Smooth muscle cell of the brain vasculature (primary cell): ENCODE measurements around the gene DNAH10.
"Not testable (repeated sequence)": the region's sequence is repeated elsewhere in the genome, so short reads cannot be mapped to it uniquely, and the experiment has no call there.

Source experiments
- DNase-seq: peaks from one replicate; pipeline ENCODE4 v3.0.0-alpha.2; 2012; ENCODE audit warnings: low read depth, low spot score

The DNAH10 gene

DNA sequence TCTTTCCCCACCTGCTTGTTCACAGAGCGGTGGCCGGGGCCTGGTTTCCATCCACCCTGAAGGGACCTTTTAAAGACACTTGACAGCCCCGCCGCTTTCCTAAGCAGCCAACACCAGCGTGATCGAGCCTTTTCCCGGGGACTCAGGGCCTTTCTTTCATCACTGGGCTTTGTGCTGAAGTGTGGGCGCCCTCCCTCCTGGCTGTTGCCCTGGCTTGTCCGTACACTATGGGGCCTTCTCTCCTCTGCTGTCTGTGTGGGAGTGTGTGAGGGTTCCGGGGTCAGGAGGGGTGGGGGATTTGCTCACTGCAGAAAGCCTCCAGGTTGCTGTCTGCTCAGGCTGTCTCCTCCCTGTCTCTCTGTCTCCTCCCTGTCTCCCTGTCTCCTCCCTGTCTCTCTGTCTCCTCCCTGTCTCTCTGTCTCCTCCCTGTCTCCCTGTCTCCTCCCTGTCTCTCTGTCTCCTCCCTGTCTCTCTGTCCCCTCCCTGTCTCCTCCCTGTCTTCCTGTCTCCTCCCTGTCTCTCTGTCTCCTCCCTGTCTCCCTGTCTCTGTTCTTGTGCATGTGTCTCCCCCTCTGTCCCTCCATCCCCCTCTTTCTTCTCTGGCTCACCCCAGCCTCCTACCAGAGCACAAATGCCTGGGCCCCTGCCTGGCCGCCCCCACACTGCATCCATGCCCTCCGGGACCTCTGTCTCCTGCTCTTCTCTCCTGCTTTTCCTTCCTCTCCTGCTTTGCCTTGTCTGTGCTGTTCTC lies 145.8 kb downstream of the DNAH10 start:
- no peak for DNase-seq

DNA sequence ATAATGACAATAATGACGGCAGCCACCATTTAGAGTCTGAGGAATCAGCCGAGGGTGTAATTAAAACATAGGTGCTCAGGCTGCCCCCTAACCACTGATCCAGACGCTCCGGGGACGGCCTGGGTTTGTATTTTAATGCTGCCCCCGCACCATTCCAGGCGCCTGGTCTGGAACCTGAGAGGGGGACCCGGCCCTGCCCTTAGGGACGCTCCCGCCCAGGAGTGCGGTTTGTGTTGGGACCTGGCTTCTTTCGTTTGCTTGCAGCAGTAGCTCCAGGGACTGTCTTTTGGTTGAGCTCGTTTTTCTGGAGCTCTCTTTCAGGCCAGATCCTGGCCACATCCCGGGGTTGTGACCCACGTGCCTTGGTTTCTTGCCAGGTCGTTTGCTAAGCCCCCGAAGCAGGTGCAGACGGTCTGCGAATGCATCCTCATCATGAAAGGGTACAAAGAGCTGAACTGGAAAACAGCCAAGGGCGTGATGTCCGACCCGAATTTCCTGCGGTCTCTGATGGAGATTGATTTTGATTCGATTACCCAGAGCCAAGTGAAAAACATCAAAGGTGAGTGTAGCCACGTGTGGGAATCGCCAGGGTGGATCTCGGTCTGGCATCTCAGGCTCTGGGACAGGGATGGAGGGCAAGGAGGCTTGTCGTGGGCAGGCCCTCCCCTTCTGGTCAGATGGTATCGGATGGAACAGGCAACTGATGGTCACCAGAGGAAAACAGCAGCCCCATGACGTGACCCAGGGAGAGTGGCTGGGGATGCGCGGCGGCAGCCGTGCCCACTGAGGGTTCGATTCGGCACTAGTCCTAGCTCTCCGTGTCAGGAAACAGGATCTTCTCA lies 147.0 kb downstream of the DNAH10 start:
- no peak for DNase-seq

DNA sequence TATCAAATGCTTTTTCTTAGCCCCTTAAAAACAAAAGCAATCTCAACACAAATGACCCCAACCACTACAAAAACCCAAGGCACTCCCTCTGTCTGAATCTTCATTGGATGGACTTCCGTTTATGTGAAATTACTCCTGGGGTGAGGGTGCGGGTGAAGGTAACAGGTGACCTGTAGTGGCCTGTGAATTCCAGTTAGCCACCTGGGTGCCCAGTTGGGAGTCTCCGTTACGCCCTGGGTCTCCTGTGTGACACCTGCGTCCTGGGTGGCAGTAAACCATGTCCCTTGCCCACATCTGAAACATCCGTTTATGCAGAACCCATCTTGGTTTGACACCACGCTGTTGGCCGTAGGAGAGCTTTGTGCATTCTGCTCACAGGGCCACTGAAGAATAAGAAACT lies 148.0 kb downstream of the DNAH10 start:
- no peak for DNase-seq

DNA sequence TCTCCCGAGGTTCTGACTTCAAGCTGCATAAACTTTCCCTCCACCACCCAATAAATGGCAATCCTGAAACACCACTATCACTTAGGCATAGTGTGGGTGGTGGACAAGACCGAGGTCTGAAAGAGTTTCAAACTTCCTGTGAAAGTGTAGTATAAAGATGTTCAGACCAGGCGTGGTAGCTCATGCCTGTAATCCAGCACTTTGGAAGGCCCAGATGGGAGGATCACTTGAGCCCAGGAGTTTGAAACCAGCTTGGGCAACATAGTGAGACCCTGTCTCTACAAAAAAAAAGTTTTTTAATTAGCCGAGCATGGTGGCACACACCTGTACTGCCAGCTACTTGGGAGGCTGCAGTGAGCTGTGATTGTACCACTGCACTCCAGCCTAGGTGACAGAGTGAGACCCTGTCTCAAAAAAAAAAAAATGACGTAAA lies 148.7 kb downstream of the DNAH10 start:
- DNase-seq, result no peak

DNA sequence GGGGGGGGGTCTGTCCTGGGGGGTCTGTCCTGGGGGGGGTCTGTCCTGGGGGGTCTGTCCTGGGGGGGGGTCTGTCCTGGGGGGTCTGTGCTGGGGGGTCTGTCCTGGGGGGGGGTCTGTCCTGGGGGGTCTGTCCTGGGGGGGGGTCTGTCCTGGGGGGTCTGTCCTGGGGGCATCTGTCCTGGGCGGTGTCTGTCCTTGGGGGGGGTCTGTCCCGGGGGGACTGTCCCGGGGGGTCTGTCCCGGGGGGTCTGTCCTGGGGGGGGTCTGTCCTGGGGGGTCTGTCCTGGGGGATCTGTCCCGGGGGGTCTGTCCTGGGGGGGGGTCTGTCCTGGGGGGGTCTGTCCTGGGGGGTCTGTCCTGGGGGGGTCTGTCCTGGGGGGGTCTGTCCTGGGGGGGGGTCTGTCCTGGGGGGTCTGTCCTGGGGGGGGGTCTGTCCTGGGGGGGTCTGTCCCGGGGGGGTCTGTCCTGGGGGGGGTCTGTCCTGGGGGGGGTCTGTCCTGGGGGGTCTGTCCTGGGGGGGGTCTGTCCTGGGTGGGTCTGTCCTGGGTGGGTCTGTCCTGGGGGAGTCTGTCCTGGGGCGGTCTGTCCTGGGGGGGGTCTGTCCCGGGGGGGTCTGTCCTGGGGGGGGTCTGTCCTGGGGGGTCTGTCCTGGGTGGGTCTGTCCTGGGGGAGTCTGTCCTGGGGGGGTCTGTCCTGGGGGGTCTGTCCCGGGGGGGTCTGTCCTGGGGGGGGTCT lies 149.7 kb downstream of the DNAH10 start:
- not testable (repeated sequence) for DNase-seq

DNA sequence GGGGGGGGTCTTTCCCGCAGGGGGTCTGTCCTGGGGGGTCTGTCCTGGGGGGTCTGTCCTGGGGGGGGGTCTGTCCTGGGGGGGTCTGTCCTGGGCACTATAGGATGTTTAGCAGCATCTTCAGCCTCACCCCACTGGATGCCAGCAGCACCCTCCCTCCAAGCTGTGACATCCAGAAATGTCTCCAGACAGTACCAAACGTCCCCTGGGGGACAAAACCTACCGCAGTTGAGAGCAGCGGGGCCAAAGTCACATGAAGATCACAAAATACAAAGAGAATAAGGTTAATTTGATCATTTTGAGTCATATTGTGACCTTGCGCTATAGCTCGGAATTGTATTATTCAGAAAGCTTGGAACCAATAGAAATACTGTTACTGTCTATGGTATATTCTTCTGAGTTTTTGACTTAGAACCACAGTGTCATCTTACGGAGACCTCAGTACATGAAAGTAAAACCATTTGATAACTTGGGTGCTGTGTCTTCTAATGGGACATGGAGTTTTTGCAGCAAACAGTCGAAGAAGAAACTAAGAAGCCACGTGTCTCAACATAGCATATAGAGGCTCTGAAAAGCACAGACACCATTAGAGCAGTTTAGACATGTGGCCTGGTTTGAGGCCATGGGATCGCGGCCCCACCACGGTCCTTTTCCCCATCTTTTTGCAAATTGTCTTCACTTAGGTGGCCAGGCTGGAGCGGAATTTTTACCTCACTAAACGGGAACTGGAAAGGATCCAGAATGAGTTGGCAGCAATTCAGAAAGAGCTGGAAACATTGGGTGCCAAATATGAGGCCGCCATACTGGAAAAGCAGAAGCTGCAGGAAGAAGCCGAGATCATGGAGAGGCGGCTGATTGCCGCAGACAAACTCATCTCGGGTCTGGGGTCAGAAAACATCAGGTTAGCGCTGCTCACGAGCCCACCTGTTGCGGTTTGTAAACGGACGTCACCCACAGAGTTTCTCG lies 150.6 kb downstream of the DNAH10 start:
- no peak for DNase-seq

DNA sequence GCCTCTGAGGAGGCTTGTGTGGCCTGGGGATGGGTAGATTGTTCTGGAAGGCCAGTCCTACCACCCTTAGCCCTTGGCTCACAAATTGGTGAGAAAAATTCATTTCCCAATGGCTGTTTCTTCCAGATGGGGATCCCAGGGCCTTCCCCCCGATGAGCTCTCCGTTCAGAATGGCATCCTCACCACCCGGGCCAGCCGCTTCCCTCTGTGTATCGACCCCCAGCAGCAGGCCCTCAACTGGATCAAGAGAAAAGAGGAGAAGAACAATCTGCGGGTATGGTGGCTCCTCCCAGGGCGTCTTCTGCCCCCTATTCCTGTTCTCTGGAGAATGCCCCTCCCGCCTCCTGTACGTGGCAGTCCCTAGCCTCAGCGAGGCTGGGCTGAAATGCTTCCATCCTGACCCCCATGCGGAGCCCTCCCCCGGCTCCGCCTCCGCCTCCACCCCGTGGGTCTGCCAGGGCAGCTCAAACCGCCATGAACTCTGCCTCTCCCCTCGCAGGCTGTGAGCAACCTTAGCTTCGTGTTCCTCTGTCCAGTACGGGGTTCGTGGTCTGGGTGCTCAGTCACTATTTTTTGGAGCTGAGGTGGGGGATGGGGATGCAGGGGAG lies 152.7 kb downstream of the DNAH10 start:
- no peak for DNase-seq

DNA sequence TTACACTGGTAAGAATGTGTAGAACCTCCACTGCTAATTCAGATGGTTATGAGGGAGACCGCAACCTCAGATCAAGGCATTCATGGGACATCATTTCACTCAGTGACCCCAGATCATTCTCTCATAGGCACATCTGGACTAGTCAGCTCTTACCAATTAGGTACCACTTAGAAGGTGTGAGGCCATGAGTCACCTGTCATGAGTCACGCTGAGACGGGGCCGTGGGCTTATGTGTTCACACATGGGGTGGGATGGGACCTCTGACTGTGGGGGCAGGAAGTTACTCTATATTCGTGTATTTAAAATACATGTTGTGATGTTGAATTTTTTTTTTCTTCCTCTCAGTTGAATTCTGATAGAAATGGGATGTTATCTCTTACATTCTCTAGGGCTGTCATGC lies 154.6 kb downstream of the DNAH10 start:
- no peak for DNase-seq

DNA sequence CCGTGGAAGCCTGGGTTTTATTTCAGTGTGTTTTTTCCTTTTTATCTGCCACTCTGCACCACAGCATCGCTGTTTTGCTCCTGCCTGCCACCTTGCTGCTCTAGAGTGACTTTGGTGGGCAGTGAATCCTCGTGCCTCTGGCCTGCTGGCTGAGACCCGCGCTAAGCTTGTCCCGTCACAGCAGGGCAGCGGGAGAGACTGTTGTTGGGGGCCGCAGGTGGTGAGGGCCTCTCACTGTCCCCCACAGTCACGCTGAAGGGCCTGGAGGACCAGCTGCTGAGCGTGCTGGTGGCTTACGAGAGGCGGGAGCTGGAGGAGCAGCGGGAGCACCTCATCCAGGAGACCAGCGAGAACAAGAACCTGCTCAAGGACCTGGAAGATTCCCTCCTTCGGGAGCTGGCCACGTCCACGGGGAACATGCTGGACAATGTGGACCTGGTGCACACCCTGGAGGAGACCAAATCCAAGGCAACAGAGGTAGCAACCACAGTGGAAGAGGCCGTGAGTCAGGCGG lies 155.3 kb downstream of the DNAH10 start:
- DNase-seq, result no peak

DNA sequence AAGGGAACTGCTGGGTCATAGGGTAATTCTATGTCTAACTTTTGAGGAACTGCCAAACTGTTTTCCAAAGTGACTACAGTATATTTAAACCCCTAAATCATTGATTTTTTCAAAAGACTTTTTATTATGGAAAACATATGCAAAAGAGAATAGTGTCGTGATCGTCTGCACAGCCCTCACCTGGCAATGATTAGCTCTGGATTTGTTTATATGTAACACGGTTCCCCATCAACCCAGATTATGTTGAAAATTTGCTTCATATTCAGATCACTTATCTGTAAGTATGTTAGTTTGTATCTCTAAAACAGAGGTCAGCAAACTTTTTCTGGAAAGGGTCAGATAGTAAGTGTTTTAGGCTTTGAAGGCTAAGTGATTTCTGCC lies 157.9 kb downstream of the DNAH10 start:
- no peak for DNase-seq

DNA sequence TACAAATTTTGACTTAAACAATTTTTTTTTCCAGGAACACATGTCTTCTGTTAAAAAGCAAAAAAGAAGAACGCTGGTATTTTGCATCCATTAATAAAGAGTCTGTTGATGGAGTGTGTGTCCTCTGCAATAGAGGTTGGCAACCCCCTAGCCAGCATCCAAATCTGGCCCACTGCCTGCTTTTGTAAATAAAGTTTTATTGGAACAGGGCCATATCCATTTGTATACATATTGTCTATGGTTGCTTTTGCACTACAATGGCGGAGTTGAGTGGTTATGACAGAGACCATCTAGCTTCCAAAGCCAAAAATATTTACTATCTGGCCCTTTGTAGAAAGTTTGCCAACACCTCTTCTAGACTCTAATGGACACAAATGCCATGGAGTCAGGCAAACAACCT lies 160.9 kb downstream of the DNAH10 start:
- no peak for DNase-seq

DNA sequence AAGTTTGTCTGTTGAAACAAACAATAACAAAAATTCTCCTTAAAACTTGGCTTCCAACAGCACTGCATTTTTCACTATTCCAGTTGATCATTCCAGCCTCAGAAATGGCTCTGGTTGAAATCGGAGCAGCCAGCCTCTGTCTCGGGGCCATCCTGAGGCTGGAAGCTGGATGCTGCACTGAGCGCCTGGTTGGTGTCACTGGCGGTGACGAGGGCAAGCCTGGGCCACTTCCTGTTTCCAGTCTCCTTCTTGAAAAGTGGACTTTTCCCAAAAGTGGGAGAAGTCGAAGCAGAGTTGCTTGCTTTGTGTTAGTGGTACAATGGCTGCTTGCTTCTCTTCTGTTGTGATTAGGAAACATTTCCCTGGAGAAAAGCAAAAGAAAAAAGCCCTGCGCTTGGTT lies 161.8 kb downstream of the DNAH10 start:
- no peak for DNase-seq

DNA sequence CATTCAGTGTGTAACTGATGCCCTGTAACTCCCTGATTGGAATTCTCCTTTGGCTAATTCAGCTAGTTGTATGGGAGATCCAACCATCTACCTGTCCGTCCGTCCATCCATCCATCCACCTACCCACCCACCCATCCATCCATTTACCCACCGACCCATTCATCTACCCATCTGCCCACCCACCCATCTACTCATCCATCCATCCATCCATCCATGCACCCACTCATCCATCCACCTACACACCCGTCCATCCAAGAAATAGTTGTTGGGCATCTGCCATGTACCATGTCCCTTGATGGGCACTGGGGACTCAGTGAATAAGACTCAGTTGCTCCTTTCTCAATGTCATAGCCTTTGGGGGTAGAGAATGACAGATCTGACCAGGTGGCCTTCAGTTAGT lies 162.4 kb downstream of the DNAH10 start:
- DNase-seq, result no peak

DNA sequence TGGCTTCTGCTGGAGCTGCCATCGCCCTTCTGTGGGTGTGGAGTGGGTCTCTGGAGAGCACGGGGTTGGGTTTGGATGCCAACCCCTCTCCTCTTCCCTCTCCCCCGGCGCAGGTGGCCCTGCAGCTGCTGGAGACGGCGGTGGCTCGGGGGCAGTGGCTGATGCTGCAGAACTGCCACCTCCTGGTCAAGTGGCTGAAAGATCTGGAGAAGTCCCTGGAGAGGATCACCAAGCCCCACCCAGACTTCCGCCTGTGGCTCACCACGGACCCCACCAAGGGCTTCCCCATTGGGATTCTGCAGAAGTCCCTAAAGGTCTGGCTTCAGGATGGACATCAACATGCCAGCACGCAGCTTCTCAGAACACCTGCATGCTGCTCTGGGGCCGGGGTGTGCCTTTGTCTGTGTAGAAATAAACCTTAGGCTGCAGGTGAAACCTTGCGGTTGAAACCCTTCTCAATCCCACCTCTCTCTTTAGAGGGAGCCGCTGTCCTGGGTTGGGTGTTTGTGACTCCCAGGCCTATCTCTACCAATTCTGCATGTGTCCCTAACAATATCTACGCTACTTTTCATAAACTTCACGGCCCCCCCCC lies 166.3 kb downstream of the DNAH10 start:
- no peak for DNase-seq

DNA sequence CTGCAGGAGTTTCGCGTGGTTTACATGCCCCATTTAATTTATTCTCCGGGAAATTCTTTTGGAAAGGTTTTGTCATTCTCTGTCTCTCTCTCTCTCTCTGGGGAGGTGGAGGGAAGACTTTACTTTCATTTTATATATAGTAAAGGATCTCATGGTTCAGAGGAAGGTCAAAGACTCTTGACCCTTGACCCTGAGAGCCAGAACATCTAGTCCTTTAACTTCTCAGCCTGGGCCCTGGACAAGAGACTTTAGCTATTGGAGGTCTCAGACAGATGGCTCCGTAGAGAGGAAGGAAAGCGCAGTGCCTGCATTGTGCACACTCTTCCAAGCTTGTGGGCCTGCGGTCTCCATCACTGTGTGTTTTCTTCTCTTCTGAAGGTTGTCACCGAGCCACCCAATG lies 166.8 kb downstream of the DNAH10 start:
- DNase-seq, result no peak

DNA sequence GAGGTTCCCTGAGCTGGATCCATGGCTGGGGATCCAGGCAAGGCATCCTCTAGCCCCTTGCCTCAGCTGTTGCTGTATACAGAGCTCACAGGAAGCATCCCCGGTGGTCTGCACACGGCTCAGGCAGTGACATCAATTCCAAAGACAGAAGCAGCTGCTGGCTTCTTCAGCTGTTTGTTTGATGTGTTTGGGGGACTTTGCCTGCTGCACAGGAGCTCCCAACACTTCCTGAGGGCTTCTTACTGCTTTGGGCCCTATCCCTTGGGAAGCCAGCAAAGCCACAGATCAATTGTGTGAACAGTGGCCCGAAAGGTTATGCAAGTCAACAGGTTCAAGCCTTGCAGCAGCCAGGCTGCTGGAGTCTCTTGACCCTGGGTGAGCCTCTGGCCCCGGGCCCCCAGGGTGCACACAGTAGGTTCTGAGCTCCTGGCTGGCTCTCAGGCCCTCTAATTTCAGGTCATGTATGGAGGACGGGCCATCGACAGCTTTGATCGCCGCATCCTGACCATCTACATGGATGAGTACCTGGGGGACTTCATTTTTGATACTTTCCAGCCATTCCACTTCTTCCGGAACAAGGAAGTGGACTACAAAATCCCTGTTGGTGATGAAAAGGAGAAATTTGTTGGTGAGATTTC lies 168.0 kb downstream of the DNAH10 start:
- no peak for DNase-seq

DNA sequence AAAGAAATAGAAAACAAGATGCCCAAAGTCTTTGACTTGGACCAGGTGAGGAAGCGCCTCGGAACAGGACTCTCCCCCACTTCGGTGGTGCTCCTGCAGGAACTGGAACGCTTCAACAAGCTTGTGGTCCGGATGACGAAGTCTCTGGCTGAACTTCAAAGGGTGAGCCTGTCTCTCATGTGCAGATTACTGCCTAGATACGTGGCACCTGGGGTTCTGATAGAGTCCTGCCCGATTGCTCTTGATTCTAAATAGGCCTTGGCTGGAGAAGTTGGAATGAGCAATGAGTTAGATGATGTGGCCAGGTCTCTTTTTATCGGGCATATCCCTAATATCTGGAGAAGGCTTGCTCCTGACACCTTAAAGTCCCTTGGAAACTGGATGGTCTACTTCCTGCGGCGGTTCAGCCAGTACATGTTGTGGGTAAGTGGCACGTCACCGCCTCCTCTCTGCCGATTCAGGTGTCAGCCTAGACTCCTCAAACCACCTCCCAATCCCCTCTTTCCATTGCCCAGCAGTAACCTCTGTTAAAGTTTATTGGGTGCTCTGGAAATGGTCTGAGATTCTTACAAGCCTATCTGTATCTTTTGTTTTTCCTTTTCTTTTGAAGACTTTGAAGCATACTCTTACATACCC lies 169.7 kb downstream of the DNAH10 start:
- no peak for DNase-seq

DNA sequence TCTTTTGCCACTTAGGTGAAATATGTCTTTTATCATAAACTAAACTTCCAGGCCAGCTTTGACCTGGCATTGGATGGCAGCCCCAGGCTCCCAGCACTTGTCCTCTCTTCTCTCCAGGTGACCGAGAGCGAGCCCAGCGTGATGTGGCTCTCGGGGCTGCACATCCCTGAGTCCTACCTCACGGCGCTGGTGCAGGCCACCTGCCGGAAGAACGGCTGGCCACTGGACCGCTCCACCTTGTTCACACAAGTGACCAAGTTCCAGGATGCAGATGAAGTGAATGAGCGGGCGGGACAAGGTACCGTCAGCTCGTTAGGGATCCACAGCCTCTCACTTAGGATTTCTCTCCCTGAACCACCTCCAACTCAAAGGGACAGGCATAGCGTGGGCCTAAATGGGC lies 171.1 kb downstream of the DNAH10 start:
- no peak for DNase-seq

DNA sequence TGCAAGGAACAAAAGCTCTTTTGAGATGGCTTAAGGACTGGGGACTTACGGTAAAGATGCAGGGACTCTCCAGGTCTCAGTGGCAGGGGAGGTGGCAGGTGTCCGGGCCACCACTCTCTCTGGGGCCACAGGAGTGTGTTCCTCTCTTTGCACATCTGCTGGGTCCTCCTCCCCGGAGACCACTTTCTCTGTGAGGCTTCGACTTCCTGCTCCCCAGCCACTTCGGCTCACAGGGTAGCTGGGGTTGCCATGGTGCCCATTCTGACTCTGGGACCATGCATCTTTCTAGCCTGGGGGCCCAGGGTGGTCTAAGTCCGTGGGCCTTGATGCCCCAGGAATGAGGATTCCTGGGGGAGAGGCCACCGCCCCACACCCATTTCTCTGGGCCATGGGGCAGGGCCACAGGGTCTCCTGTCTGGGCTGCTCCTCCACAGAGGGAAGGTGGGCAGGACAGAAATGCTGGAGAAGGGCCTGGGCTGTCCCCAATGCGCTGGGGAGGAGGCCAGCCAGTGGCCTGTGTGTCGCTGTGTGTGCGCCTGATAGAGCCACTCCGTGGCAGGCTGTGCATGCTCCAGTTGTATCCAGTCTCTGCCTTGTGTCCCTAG lies 172.0 kb downstream of the DNAH10 start:
- no peak for DNase-seq
